ENCODE data around the gene ZSCAN12. TPM values are rescaled to one million over a fixed set of nuclear protein-coding genes. Genes with fewer than 3 reads are reported as not detected.
"Not testable (repeated sequence)": the region's sequence is repeated elsewhere in the genome, so short reads cannot be mapped to it uniquely, and the experiment has no call there.

ZSCAN12 gene
- total RNA-seq, 6 donors from 2014 or later: 2.6 to 10.5 (median 5.3) TPM

GRCh38 chr6:28369463-28369862, 30.1 kb downstream of the ZSCAN12 start:
- Histone ChIP-seq H3K4me1 (no peaks in the 10 kb centered on the region), H3K9me3 (no peaks in the 10 kb centered on the region), H3K4me3 (no peak overlapping the region), H3K27ac (no peak overlapping the region), H3K27me3 (no peaks in the 10 kb centered on the region), H3K36me3 (peaks cover 4 to 29% (median 15%) of the 10 kb centered on the region in 4 donors)
- 94 to 95% methylated on average over 3 of the region's 3 CpGs for WGBS, 2 donors
- ATAC-seq (ENCODE audit: low FRiP score in 2 of 2) (no peak), DNase-seq (no peak)
- no peak for TF ChIP-seq POLR2A (IDR thresholded peaks at IDR 0.05)
- no peak for TF ChIP-seq EP300 (IDR thresholded peaks at IDR 0.05)
- no peak for TF ChIP-seq CTCF (IDR thresholded peaks at IDR 0.05)
- no peak for TF ChIP-seq POLR2AphosphoS5 (IDR thresholded peaks at IDR 0.05)

- no peaks in the 10 kb centered on the region for H3K27me3 ChIP-seq
- no peaks in the 10 kb centered on the region for H3K9me3 ChIP-seq
- H3K4me1 ChIP-seq: no peaks in the 10 kb centered on the region
- no peak overlapping the region for H3K4me3 ChIP-seq
- H3K27ac ChIP-seq: no peak overlapping the region
- TF ChIP-seq EP300 (IDR thresholded peaks at IDR 0.05) (no peak), POLR2AphosphoS5 (IDR thresholded peaks at IDR 0.05) (no peak), POLR2A (IDR thresholded peaks at IDR 0.05) (no peak), CTCF (IDR thresholded peaks at IDR 0.05) (no peak)
- peaks cover 4 to 38% (median 19%) of the 10 kb centered on the region in 4 donors for H3K36me3 ChIP-seq
- ATAC-seq (ENCODE audit: low FRiP score in 2 of 2): no peak
- WGBS, 2 donors: 84 to 90% methylated on average over 4 of the region's 4 CpGs
- no peak for DNase-seq
Observed at GRCh38 chr6:28368522-28368921, 31.0 kb downstream of the ZSCAN12 start.

GRCh38 chr6:28365590-28365989, 34.0 kb downstream of the ZSCAN12 start:
- 87 to 96% methylated on average over 4 of the region's 4 CpGs for WGBS, 2 donors
- not testable (repeated sequence) for ATAC-seq (ENCODE audit: low FRiP score in 2 of 2); H3K27me3 ChIP-seq; H3K27ac ChIP-seq; H3K4me1 ChIP-seq; H3K9me3 ChIP-seq; H3K4me3 ChIP-seq; DNase-seq
- peaks cover 4 to 59% (median 24%) of the 10 kb centered on the region in 4 donors for H3K36me3 ChIP-seq

GRCh38 chr6:28360961-28361360, 38.6 kb downstream of the ZSCAN12 start:
- DNase-seq: no peak
- Histone ChIP-seq H3K4me1 (peaks cover 4 to 6% (median 5%) of the 10 kb centered on the region in 4 donors), H3K9me3 (no peaks in the 10 kb centered on the region), H3K27ac (no peak overlapping the region), H3K27me3 (no peaks in the 10 kb centered on the region), H3K36me3 (peaks cover 4 to 53% (median 21%) of the 10 kb centered on the region in 4 donors), H3K4me3 (no peak overlapping the region)
- ATAC-seq (ENCODE audit: low FRiP score in 2 of 2): no peak
- TF ChIP-seq POLR2AphosphoS5 (IDR thresholded peaks at IDR 0.05) (no peak), CTCF (IDR thresholded peaks at IDR 0.05) (no peak), EP300 (IDR thresholded peaks at IDR 0.05) (no peak), POLR2A (IDR thresholded peaks at IDR 0.05) (no peak)
- 93 to 94% methylated on average over 2 of the region's 2 CpGs for WGBS, 2 donors

GRCh38 chr6:28359562-28359961, 40.0 kb downstream of the ZSCAN12 start:
- peak in 1 of 2 donors; percentile 66 for DNase-seq
- 93 to 96% methylated on average over 5 to 13 of the region's 16 CpGs for WGBS, 2 donors
- not testable (repeated sequence) for H3K9me3 ChIP-seq; H3K27me3 ChIP-seq; ATAC-seq (ENCODE audit: low FRiP score in 2 of 2); H3K4me3 ChIP-seq; H3K27ac ChIP-seq
- peaks cover 0 to 40% (median 10%) of the 10 kb centered on the region in 4 donors for H3K36me3 ChIP-seq
- H3K4me1 ChIP-seq: peaks cover 14 to 18% (median 17%) of the 10 kb centered on the region in 4 donors

GRCh38 chr6:28357036-28357435, 42.5 kb downstream of the ZSCAN12 start:
- no peak overlapping the region for H3K27ac ChIP-seq
- no peak for ATAC-seq (ENCODE audit: low FRiP score in 2 of 2)
- no peak for DNase-seq
- H3K9me3 ChIP-seq: no peaks in the 10 kb centered on the region
- WGBS, 2 donors: 61 to 65% methylated on average over 6 of the region's 6 CpGs
- H3K36me3 ChIP-seq: peaks cover 0 to 17% (median 0%) of the 10 kb centered on the region in 4 donors
- H3K4me1 ChIP-seq: peaks cover 15 to 23% (median 20%) of the 10 kb centered on the region in 4 donors
- H3K27me3 ChIP-seq: no peaks in the 10 kb centered on the region
- H3K4me3 ChIP-seq: no peak overlapping the region
- TF ChIP-seq EP300 (IDR thresholded peaks at IDR 0.05) (no peak), POLR2A (IDR thresholded peaks at IDR 0.05) (no peak), CTCF (IDR thresholded peaks at IDR 0.05) (no peak), POLR2AphosphoS5 (IDR thresholded peaks at IDR 0.05) (no peak)

Data from upper lobe of left lung (tissue), 6 donors.